CD14-positive monocyte (primary cell): ENCODE results near the gene SYT7. TPM values are rescaled to one million over a fixed set of nuclear protein-coding genes. Genes with fewer than 3 reads are reported as not detected.

ENCODE experiments used
- DNase-seq, 3 donors: peaks; one replicate each; pipeline ENCODE4 v3.0.0-alpha.2; 2011 to 2022
- H2AFZ ChIP-seq: 2 replicates; pipeline ENCODE4 v1.6.0; 2012; ENCODE audit warnings: mild to moderate bottlenecking, low read depth, low read length, inconsistent platforms; ENCODE audit not compliant: insufficient read depth, poor library complexity, severe bottlenecking
- H3K27ac ChIP-seq, 2 donors: 1 replicate in 1 of 2; 2 replicates in 1 of 2; pipeline ENCODE4 v1.5.1; 2012 to 2013; ENCODE audit warnings: low read length in 2 of 2, control low read depth in 1 of 2, inconsistent platforms in 1 of 2, low read depth in 1 of 2, mild to moderate bottlenecking in 1 of 2
- H3K27me3 ChIP-seq, 2 donors: one replicate each; pipeline versions ENCODE4 v1.6.0 to v1.6.1; 2011 to 2013; ENCODE audit warnings: low read length in 2 of 2; ENCODE audit not compliant: control insufficient read depth in 2 of 2, insufficient read depth in 2 of 2
- H3K36me3 ChIP-seq, 2 donors: replicated peaks in 1 of 2; 1 replicate in 1 of 2; 2 replicates in 1 of 2; pipeline versions ENCODE4 v1.5.1 to v1.6.1; 2012 to 2013; ENCODE audit warnings: low read length in 2 of 2, control low read depth in 1 of 2, inconsistent platforms in 1 of 2, mild to moderate bottlenecking in 1 of 2; ENCODE audit not compliant: insufficient read depth in 2 of 2, control insufficient read depth in 1 of 2
- H3K4me1 ChIP-seq, 2 donors: 1 replicate in 1 of 2; 2 replicates in 1 of 2; pipeline versions ENCODE4 v1.5.1 to v1.6.1; 2012 to 2013; ENCODE audit warnings: low read length in 2 of 2, control low read depth in 1 of 2, inconsistent platforms in 1 of 2, mild to moderate bottlenecking in 1 of 2, moderate library complexity in 1 of 2; ENCODE audit not compliant: insufficient read depth in 2 of 2, control insufficient read depth in 1 of 2
- H3K4me2 ChIP-seq: replicated peaks from 2 replicates; pipeline ENCODE3; 2012; ENCODE audit warnings: low read length, moderate library complexity, mild to moderate bottlenecking; ENCODE audit not compliant: poor library complexity, severe bottlenecking; ENCODE audit errors: extremely low read depth
- H3K4me3 ChIP-seq, 3 experiments: fragments of 200-600 bp in 1 of 3; sonication (generic) in 1 of 3; replicated peaks in 1 of 3; 1 replicate in 2 of 3; 2 replicates in 1 of 3; pipeline ENCODE4 v1.5.1; 2011 to 2013; ENCODE audit warnings: low read length in 3 of 3, mild to moderate bottlenecking in 3 of 3, control low read depth in 2 of 3, low read depth in 2 of 3, inconsistent platforms in 1 of 3, moderate library complexity in 1 of 3
- H3K79me2 ChIP-seq: 2 replicates; pipeline ENCODE4 v1.6.0; 2012; ENCODE audit warnings: mild to moderate bottlenecking, control low read depth, inconsistent platforms, low read length, moderate library complexity; ENCODE audit not compliant: insufficient read depth
- H3K9ac ChIP-seq: 2 replicates; pipeline ENCODE4 v1.6.0; 2017; ENCODE audit warnings: low read length, mild to moderate bottlenecking; ENCODE audit not compliant: insufficient read depth, poor library complexity, severe bottlenecking
- H3K9me3 ChIP-seq, 2 donors: replicated peaks in 1 of 2; 1 replicate in 1 of 2; 2 replicates in 1 of 2; pipeline versions ENCODE4 v1.5.1 to v1.6.1; 2012 to 2013; ENCODE audit warnings: low read length in 2 of 2, control low read depth in 1 of 2; ENCODE audit not compliant: control insufficient read depth in 1 of 2, insufficient read depth in 1 of 2
- H4K20me1 ChIP-seq: 2 replicates; pipeline ENCODE4 v1.6.0; 2012; ENCODE audit warnings: mild to moderate bottlenecking, low read length, control low read depth, moderate library complexity; ENCODE audit not compliant: insufficient read depth
- H3K27ac Mint-ChIP-seq, 7 donors: one replicate each; pipeline ENCODE4 v1.8.0; 2020; ENCODE audit warnings: mild to moderate bottlenecking in 7 of 7, mixed read lengths in 7 of 7, moderate library complexity in 6 of 7, inconsistent platforms in 2 of 7
- H3K27me3 Mint-ChIP-seq, 3 donors: one replicate each; pipeline ENCODE4 v1.8.0; 2021 to 2022; ENCODE audit warnings: low read depth in 3 of 3, mild to moderate bottlenecking in 3 of 3, mixed read lengths in 3 of 3, moderate library complexity in 3 of 3, inconsistent platforms in 1 of 3
- H3K36me3 Mint-ChIP-seq, 2 donors: one replicate each; pipeline ENCODE4 v1.8.0; 2020; ENCODE audit warnings: mixed read lengths in 2 of 2, inconsistent platforms in 1 of 2, mild to moderate bottlenecking in 1 of 2
- H3K4me1 Mint-ChIP-seq: one replicate; pipeline ENCODE4 v1.8.0; 2020; ENCODE audit warnings: mild to moderate bottlenecking, mixed read lengths
- H3K4me3 Mint-ChIP-seq, 2 donors: one replicate each; pipeline ENCODE4 v1.8.0; 2020; ENCODE audit warnings: mild to moderate bottlenecking in 2 of 2, mixed read lengths in 2 of 2, moderate library complexity in 1 of 2
- H3K9me3 Mint-ChIP-seq, 7 donors: one replicate each; pipeline ENCODE4 v1.8.0; 2020 to 2022; ENCODE audit warnings: mixed read lengths in 7 of 7, mild to moderate bottlenecking in 6 of 7, moderate library complexity in 6 of 7, inconsistent platforms in 2 of 7
- WGBS: methylation state at CpG from one replicate; pipeline ENCODE4 v1.1.5; 2013; ENCODE audit warnings: missing lambda C conversion rate; ENCODE audit not compliant: insufficient coverage; 5-methylcytosine and 5-hydroxymethylcytosine counted together
- intact Hi-C, 2 donors: fragments of 100-400 bp; cut with micrococcal nuclease; formaldehyde crosslinking; loops; one replicate each; pipeline versions ENCODE4 v1.15.0 to v1.15.1; 2023
- polyA plus RNA-seq, 3 donors: library from polyadenylated mRNA; depleted of rRNA in 1 of 3; unstranded in 2 of 3; stranded (reverse) in 1 of 3; fragments of 300-500 nt in 2 of 3; fragments of >200 nt in 1 of 3; fragmentation: Illumina TruSeq in 2 of 3; gene quantifications; 1 replicate in 2 of 3; 2 replicates in 1 of 3; pipeline ENCODE4 v1.2.3, GENCODE V29; 2012 to 2021
- TF ChIP-seq, protein P1 (sequence below): fragments of 200-600 bp; IDR thresholded peaks from one replicate; pipeline ENCODE4 v1.8.0; 2022; ENCODE audit warnings: antibody characterized with exemption, mild to moderate bottlenecking

SYT7 gene
- polyA plus RNA-seq, 3 donors, result not detected

DNA sequence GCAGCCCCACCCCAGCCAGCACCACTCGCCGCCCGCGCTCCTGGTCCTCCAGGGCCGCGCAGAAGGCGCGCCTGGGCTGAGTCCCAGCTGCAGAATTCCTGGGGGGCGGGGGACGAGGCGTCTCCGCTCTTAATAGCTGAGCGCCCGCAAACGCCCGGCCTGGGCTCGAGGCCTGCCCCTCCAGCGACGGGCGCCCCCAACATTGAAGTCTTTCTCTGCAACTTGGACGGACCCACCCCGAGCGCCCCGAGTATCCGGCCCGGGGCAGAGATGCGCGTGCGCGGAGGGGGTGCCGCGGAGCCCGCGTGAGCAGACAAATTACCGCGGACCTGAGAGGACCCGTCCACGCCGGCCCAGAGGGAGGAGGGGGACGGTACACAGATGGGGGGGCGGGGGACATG, 6.7 kb upstream of the SYT7 start:
- H3K4me3 Mint-ChIP-seq, result peak overlapping the region in 1 of 2 donors; percentile 86
- H3K9ac ChIP-seq, result no peak overlapping the region
- peak overlapping the region; percentile 52 for H3K4me2 ChIP-seq
- H3K27ac ChIP-seq, result no peak overlapping the region
- H3K27me3 Mint-ChIP-seq, result peaks cover 54 to 83% (median 59%) of the 10 kb centered on the region in 3 donors
- DNase-seq, result no peak
- peaks cover 0 to 3% of the 10 kb centered on the region in 2 donors for H3K36me3 Mint-ChIP-seq
- no peaks in the 10 kb centered on the region for H4K20me1 ChIP-seq
- H3K36me3 ChIP-seq, result no peaks in the 10 kb centered on the region
- H3K4me1 Mint-ChIP-seq, result peaks cover 11% of the 10 kb centered on the region
- peaks cover 0 to 7% (median 2%) of the 10 kb centered on the region in 7 donors for H3K9me3 Mint-ChIP-seq
- peaks cover 16 to 64% of the 10 kb centered on the region in 2 donors for H3K27me3 ChIP-seq
- peaks cover 0 to 10% of the 10 kb centered on the region in 2 donors for H3K9me3 ChIP-seq
- no peaks in the 10 kb centered on the region for H3K79me2 ChIP-seq
- no peak overlapping the region for H3K27ac Mint-ChIP-seq
- WGBS, result 24% methylated on average over 23 of the region's 41 CpGs
- intact Hi-C loops, result no loop called here
- TF ChIP-seq, protein P1, sequence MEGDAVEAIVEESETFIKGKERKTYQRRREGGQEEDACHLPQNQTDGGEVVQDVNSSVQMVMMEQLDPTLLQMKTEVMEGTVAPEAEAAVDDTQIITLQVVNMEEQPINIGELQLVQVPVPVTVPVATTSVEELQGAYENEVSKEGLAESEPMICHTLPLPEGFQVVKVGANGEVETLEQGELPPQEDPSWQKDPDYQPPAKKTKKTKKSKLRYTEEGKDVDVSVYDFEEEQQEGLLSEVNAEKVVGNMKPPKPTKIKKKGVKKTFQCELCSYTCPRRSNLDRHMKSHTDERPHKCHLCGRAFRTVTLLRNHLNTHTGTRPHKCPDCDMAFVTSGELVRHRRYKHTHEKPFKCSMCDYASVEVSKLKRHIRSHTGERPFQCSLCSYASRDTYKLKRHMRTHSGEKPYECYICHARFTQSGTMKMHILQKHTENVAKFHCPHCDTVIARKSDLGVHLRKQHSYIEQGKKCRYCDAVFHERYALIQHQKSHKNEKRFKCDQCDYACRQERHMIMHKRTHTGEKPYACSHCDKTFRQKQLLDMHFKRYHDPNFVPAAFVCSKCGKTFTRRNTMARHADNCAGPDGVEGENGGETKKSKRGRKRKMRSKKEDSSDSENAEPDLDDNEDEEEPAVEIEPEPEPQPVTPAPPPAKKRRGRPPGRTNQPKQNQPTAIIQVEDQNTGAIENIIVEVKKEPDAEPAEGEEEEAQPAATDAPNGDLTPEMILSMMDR, result no peak
- peak overlapping the region in 1 of 3 experiments; percentile 17 for H3K4me3 ChIP-seq
- no peak overlapping the region for H2AFZ ChIP-seq
- H3K4me1 ChIP-seq, result peaks cover 9 to 14% of the 10 kb centered on the region in 2 donors

DNA sequence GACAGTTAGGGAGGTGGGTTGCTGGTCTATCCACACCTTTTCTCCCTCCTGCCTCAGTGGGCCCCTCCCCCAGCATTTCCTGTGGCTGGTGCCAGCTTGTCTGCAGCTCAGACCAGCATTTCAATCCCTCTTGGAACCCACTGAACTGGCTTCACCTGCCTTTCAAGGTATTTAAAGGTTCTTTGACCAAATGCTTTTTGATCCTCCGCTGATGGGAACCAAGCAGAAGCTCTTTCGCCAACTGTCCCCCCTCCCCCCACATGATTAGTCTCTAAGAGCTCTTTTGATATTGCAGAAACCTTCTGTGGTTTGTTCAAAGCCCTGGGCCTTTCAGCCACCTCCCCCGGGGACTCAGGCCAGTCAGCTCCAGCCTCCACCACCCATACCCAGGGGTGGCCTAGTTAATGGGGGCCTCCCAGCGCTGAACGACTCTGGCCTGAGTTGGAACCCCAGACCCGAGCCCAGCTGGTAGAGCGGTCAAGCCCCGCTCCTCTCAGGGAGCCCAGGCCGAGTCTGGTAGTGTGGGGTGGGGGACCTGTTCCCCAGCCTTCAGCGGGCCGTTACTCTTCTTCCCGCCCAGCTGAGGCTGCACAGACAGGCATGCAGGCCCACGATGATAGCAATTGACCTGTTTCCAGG, 6.0 kb upstream of the SYT7 start:
- no peak overlapping the region for H3K27ac ChIP-seq
- H3K4me3 Mint-ChIP-seq, result peak overlapping the region in 1 of 2 donors; percentile 59
- intact Hi-C loops, result no loop called here
- TF ChIP-seq, protein P1, result no peak
- no peak overlapping the region for H3K4me3 ChIP-seq
- H3K79me2 ChIP-seq, result no peaks in the 10 kb centered on the region
- peaks cover 0 to 10% of the 10 kb centered on the region in 2 donors for H3K9me3 ChIP-seq
- H2AFZ ChIP-seq, result no peak overlapping the region
- no peak overlapping the region for H3K4me2 ChIP-seq
- no peaks in the 10 kb centered on the region for H4K20me1 ChIP-seq
- no peak overlapping the region for H3K27ac Mint-ChIP-seq
- peaks cover 9 to 14% of the 10 kb centered on the region in 2 donors for H3K4me1 ChIP-seq
- peaks cover 0 to 4% (median 2%) of the 10 kb centered on the region in 7 donors for H3K9me3 Mint-ChIP-seq
- H3K27me3 ChIP-seq, result peaks cover 22 to 70% of the 10 kb centered on the region in 2 donors
- WGBS, result 77% methylated on average over 11 of the region's 13 CpGs
- H3K9ac ChIP-seq, result no peak overlapping the region
- H3K27me3 Mint-ChIP-seq, result peaks cover 56 to 86% (median 65%) of the 10 kb centered on the region in 3 donors
- DNase-seq, result no peak
- H3K36me3 Mint-ChIP-seq, result peaks cover 0 to 3% of the 10 kb centered on the region in 2 donors
- peaks cover 13% of the 10 kb centered on the region for H3K4me1 Mint-ChIP-seq
- H3K36me3 ChIP-seq, result no peaks in the 10 kb centered on the region
